Endothelial cell of umbilical vein (primary cell): ENCODE data around the gene GPRIN1. TPM values are rescaled to one million over a fixed set of nuclear protein-coding genes. Genes with fewer than 3 reads are reported as not detected.

Source experiments
- BruUV-seq: library from RNA; stranded (reverse); fragments of 400-500 nt; replicated peaks from 2 replicates; lab custom pipeline; 2021; lab: Mats Ljungman, UMichigan
- CTCF ChIA-PET: fragments of 300-600, 350-600 bp; sonication (Branson Sonifier 250); formaldehyde crosslinking; loops from one replicate; lab custom pipeline; 2021; ENCODE audit warnings: antibody characterized with exemption, inconsistent platforms; lab: Charles Lee
- POLR2A ChIA-PET: fragments of 300-600, 350-600 bp; sonication (Branson Sonifier 250); formaldehyde crosslinking; loops from one replicate; lab custom pipeline; 2021; ENCODE audit warnings: antibody characterized with exemption, inconsistent platforms; lab: Charles Lee
- DNase-seq: peaks from one replicate; pipeline ENCODE4 v3.0.0-alpha.2; 2011; ENCODE audit warnings: low read depth, low spot score
- FAIRE-seq: peaks from 2 replicates; lab custom pipeline; 2011; peaks lifted over from hg19 to GRCh38; lab: Jason Lieb, UNC
- H2AFZ ChIP-seq: 2 replicates; pipeline ENCODE4 v1.6.0; 2012; ENCODE audit warnings: low read depth, low read length, control low read depth, inconsistent platforms
- H3K27ac ChIP-seq: 2 replicates; pipeline ENCODE4 v1.5.1; 2011; ENCODE audit warnings: low read depth, mild to moderate bottlenecking, control low read depth, low read length, moderate library complexity; ENCODE audit not compliant: insufficient read depth
- H3K27me3 ChIP-seq, 2 experiments: 2 replicates each; pipeline versions ENCODE4 v1.6.0 to v1.6.1; 2011; ENCODE audit warnings: low read length in 2 of 2, mixed read lengths in 1 of 2; ENCODE audit not compliant: control insufficient read depth in 2 of 2, insufficient read depth in 2 of 2
- H3K36me3 ChIP-seq, 2 experiments: 2 replicates in 1 of 2; 3 replicates in 1 of 2; pipeline ENCODE4 v1.5.1; 2011; ENCODE audit warnings: low read length in 2 of 2, mild to moderate bottlenecking in 1 of 2, moderate library complexity in 1 of 2; ENCODE audit not compliant: control insufficient read depth in 2 of 2, insufficient read depth in 2 of 2; ENCODE audit errors: extremely low read depth in 1 of 2
- H3K4me1 ChIP-seq: 3 replicates; pipeline ENCODE4 v1.5.1; 2011; ENCODE audit warnings: mild to moderate bottlenecking, low read length; ENCODE audit not compliant: control insufficient read depth, insufficient read depth; ENCODE audit errors: extremely low read depth
- H3K4me2 ChIP-seq: 2 replicates; pipeline ENCODE4 v1.6.1; 2011; ENCODE audit warnings: low read length, control low read depth, mixed read lengths; ENCODE audit not compliant: insufficient read depth
- H3K4me3 ChIP-seq, 3 experiments: fragments of 200-600 bp in 1 of 3; sonication (generic), shearing (Covaris generic) in 1 of 3; replicated peaks in 1 of 3; 2 replicates each; pipeline ENCODE4 v1.5.1; 2011 to 2016; ENCODE audit warnings: control low read depth in 3 of 3, low read length in 3 of 3, mild to moderate bottlenecking in 2 of 3, inconsistent platforms in 1 of 3, low read depth in 1 of 3, moderate library complexity in 1 of 3; ENCODE audit not compliant: insufficient read depth in 1 of 3
- H3K79me2 ChIP-seq: 2 replicates; pipeline ENCODE4 v1.6.0; 2012; ENCODE audit warnings: low read length, inconsistent platforms; ENCODE audit not compliant: control insufficient read depth, insufficient read depth
- H3K9ac ChIP-seq: replicated peaks from 2 replicates; pipeline ENCODE3; 2011; ENCODE audit warnings: low read length, control low read depth; ENCODE audit not compliant: insufficient read depth; ENCODE audit errors: extremely low read depth
- H3K9me1 ChIP-seq: replicated peaks from 3 replicates; pipeline ENCODE4 v1.6.0; 2011; ENCODE audit warnings: mild to moderate bottlenecking, low read length; ENCODE audit not compliant: control insufficient read depth, insufficient read depth; ENCODE audit errors: extremely low read depth
- H3K9me3 ChIP-seq: replicated peaks from 2 replicates; pipeline ENCODE4 v1.5.1; 2012; ENCODE audit warnings: low read length, inconsistent platforms; ENCODE audit not compliant: control insufficient read depth, insufficient read depth
- H4K20me1 ChIP-seq: replicated peaks from 2 replicates; pipeline ENCODE3; 2011; ENCODE audit warnings: mild to moderate bottlenecking, low read length; ENCODE audit not compliant: control insufficient read depth, insufficient read depth; ENCODE audit errors: extremely low read depth
- CTCF ChIP-seq, 2 donors: IDR thresholded peaks; 1 replicate in 1 of 2; 2 replicates in 1 of 2; pipeline ENCODE4 v1.5.1; 2011; ENCODE audit warnings: low read length in 2 of 2, mild to moderate bottlenecking in 2 of 2, moderate library complexity in 2 of 2, control low read depth in 1 of 2, inconsistent platforms in 1 of 2, low read depth in 1 of 2; ENCODE audit not compliant: insufficient read depth in 1 of 2; ENCODE audit errors: extremely low read depth in 1 of 2
- EZH2 ChIP-seq: IDR thresholded peaks from 2 replicates; pipeline ENCODE4 v1.6.1; 2012; ENCODE audit warnings: borderline replicate concordance, low read depth, mild to moderate bottlenecking, moderate library complexity, low read length, inconsistent platforms; ENCODE audit not compliant: severe bottlenecking
- FOS ChIP-seq: IDR thresholded peaks from 2 replicates; pipeline ENCODE4 v1.6.1; 2011; ENCODE audit warnings: mild to moderate bottlenecking, low read length, moderate library complexity, borderline replicate concordance; ENCODE audit not compliant: insufficient read depth
- GATA2 ChIP-seq: IDR thresholded peaks from 2 replicates; pipeline ENCODE4 v1.7.0; 2011; ENCODE audit warnings: low read depth, mild to moderate bottlenecking, moderate library complexity, mixed read lengths, low read length; ENCODE audit not compliant: insufficient read length, insufficient read depth
- JUN ChIP-seq: IDR thresholded peaks from 2 replicates; pipeline ENCODE4 v1.6.1; 2011; ENCODE audit warnings: borderline replicate concordance, low read depth; ENCODE audit not compliant: insufficient read length, insufficient read depth
- MAX ChIP-seq: IDR thresholded peaks from 2 replicates; pipeline ENCODE4 v1.6.1; 2011; ENCODE audit not compliant: insufficient read depth, insufficient read length
- MYC ChIP-seq: IDR thresholded peaks from one replicate; pipeline ENCODE4 v1.6.1; 2011; ENCODE audit warnings: mild to moderate bottlenecking, low read depth, low read length
- POLR2A ChIP-seq: IDR thresholded peaks from 2 replicates; pipeline ENCODE4 v1.6.1; 2012; ENCODE audit warnings: low read depth, mild to moderate bottlenecking, control low read depth, low read length
- POLR2AphosphoS5 ChIP-seq: IDR thresholded peaks from 2 replicates; pipeline ENCODE4 v1.6.1; 2012; ENCODE audit warnings: low read depth, mild to moderate bottlenecking, control low read depth, low read length, moderate library complexity; ENCODE audit not compliant: insufficient read depth
- dilution Hi-C: fragments of 300-500 bp; cut with MboI; formaldehyde crosslinking; loops from one replicate; pipeline ENCODE4 v1.15.0; 2019; ENCODE audit warnings: low sequenced_read_pairs; ENCODE audit not compliant: extremely low pct_ligation_motif_present
- intact Hi-C: fragments of 100-400 bp; cut with micrococcal nuclease; formaldehyde crosslinking; loops from one replicate; pipeline ENCODE4 v1.10.0; 2022
- polyA plus RNA-seq, 4 experiments: library from polyadenylated mRNA; depleted of rRNA in 3 of 4; stranded (reverse) in 3 of 4; unstranded in 1 of 4; fragments of >200 nt; gene quantifications; 2 replicates each; pipeline versions ENCODE4 v1.2.1 to v1.2.3, GENCODE V29; 2011 to 2012; ENCODE audit warnings: missing spikeins in 1 of 4
- total RNA-seq: library from RNA; stranded (reverse); gene quantifications from 2 replicates; pipeline ENCODE4 v1.2.3, GENCODE V29; 2021

The GPRIN1 gene
- total and polyA plus RNA-seq, 2 donors (not counting 3 experiments of a cell fraction or from before 2014, with no cell fraction given), result 2.4 to 10.4 TPM

GRCh38 chr5:176650354-176650884 lies 40.5 kb upstream of the GPRIN1 start:
- no peak for FAIRE-seq
- Histone ChIP-seq H2AFZ (no peak overlapping the region), H3K9me3 (no peaks in the 10 kb centered on the region), H3K79me2 (peaks cover 9% of the 10 kb centered on the region), H3K9me1 (no peaks in the 10 kb centered on the region), H3K4me3 (no peak overlapping the region), H3K4me1 (peaks cover 12% of the 10 kb centered on the region), H3K36me3 (peaks cover 5 to 11% of the 10 kb centered on the region in 2 experiments), H3K9ac (no peak overlapping the region), H3K4me2 (no peak overlapping the region), H3K27ac (no peak overlapping the region), H3K27me3 (no peaks in the 10 kb centered on the region), H4K20me1 (no peaks in the 10 kb centered on the region)
- TF ChIP-seq POLR2A, result no peak
- no peak for TF ChIP-seq POLR2AphosphoS5
- TF ChIP-seq MAX, result no peak
- TF ChIP-seq FOS, result no peak
- no peak for TF ChIP-seq GATA2
- no peak for TF ChIP-seq JUN
- no peak for TF ChIP-seq EZH2
- no peak for TF ChIP-seq MYC
- TF ChIP-seq CTCF (IDR thresholded peaks at IDR 0.05; ENCODE audit: extremely low read depth in 1 of 2, insufficient read depth in 1 of 2, low read depth in 1 of 2, low read length in 2 of 2), result no peak
- dilution Hi-C loops (no loop called here), intact Hi-C loops (loop anchor here (5.0 kb wide), 1 partner anchor 662 kb away; the partner anchor contains the start of gene MXD3)
- DNase-seq, result no peak
- POLR2A ChIA-PET, result no interaction called here
- BruUV-seq, result no TSS peak
- CTCF ChIA-PET, result interaction anchor here (0.6 to 2.6 kb wide), 2 partner anchors 10 to 635 kb away, joined by 3 to 18 read pairs; no protein-coding TSS in a partner anchor
